ENCODE measurements around the gene ARHGEF38. TPM values are rescaled to one million over a fixed set of nuclear protein-coding genes. Genes with fewer than 3 reads are reported as not detected.
A peak's percentile ranks its signal among the peaks of the same experiment; 100 is the strongest.
"Not testable (repeated sequence)": the region's sequence is repeated elsewhere in the genome, so short reads cannot be mapped to it uniquely, and the experiment has no call there.

Gene ARHGEF38
- total RNA-seq, 1 donor from 2014 or later, result not detected

GRCh38 chr4:105683038-105683437, 130.6 kb downstream of the ARHGEF38 start:
- intact Hi-C loops (cut with DNase I), result no loop called here
- no peak for DNase-seq (ENCODE audit: low spot score)

- DNase-seq (ENCODE audit: low spot score), result no peak
- intact Hi-C loops (cut with DNase I), result no loop called here
These were observed 134.2 kb downstream of the ARHGEF38 start for GRCh38 chr4:105686571-105686970.

GRCh38 chr4:105694812-105695211, 142.4 kb downstream of the ARHGEF38 start:
- DNase-seq (ENCODE audit: low spot score); intact Hi-C loops (cut with DNase I): not testable (repeated sequence)

GRCh38 chr4:105695832-105696231, 143.4 kb downstream of the ARHGEF38 start:
- intact Hi-C loops (cut with DNase I); DNase-seq (ENCODE audit: low spot score): not testable (repeated sequence)

- DNase-seq (ENCODE audit: low spot score), result no peak
- intact Hi-C loops (cut with DNase I), result no loop called here
These were observed 146.2 kb downstream of the ARHGEF38 start for GRCh38 chr4:105698607-105699006.

GRCh38 chr4:105707782-105708180, 155.4 kb downstream of the ARHGEF38 start:
- intact Hi-C loops (cut with DNase I), result loop anchor here (5.0 to 10.0 kb wide), 3 partner anchors 495 to 1213 kb away; partner anchors contain the start of genes CXXC4 and TET2
- no peak for DNase-seq (ENCODE audit: low spot score)

GRCh38 chr4:105708181-105709080, 156.0 kb downstream of the ARHGEF38 start, which contains the start of the genes GSTCD and INTS12:
GSTCD (plus strand) TSS chr4:105708784; CDS start chr4:105717614, 8,830 bp downstream.
INTS12 (minus strand) TSS chr4:105708689; CDS start chr4:105700005, 8,684 bp downstream.
- intact Hi-C loops (cut with DNase I), result loop anchor here (5.0 to 10.0 kb wide), 3 partner anchors 494 to 1214 kb away; partner anchors contain the start of genes CXXC4 and TET2
- peak; percentile 95 for DNase-seq (ENCODE audit: low spot score)

GRCh38 chr4:105709081-105709450, 156.6 kb downstream of the ARHGEF38 start:
- intact Hi-C loops (cut with DNase I), result loop anchor here (5.0 to 10.0 kb wide), 3 partner anchors 493 to 1214 kb away; partner anchors contain the start of genes CXXC4 and TET2
- DNase-seq (ENCODE audit: low spot score), result no peak

- no peak for DNase-seq (ENCODE audit: low spot score)
These were observed 157.7 kb downstream of the ARHGEF38 start for GRCh38 chr4:105710012-105710600.

GRCh38 chr4:105710678-105711077, 158.3 kb downstream of the ARHGEF38 start:
- intact Hi-C loops (cut with DNase I), result no loop called here
- no peak for DNase-seq (ENCODE audit: low spot score)

More at GRCh38 chr4:105710012-105710600, 157.7 kb downstream of the ARHGEF38 start:
- intact Hi-C loops (cut with DNase I), result no loop called here

GRCh38 chr4:105712766-105713165, 160.3 kb downstream of the ARHGEF38 start:
- DNase-seq (ENCODE audit: low spot score), result no peak
- intact Hi-C loops (cut with DNase I), result no loop called here

GRCh38 chr4:105714071-105714521, 161.7 kb downstream of the ARHGEF38 start:
- intact Hi-C loops (cut with DNase I), result no loop called here
- DNase-seq (ENCODE audit: low spot score), result no peak

- no peak for DNase-seq (ENCODE audit: low spot score)
- intact Hi-C loops (cut with DNase I), result no loop called here
These were observed 162.5 kb downstream of the ARHGEF38 start for GRCh38 chr4:105714932-105715331.

GRCh38 chr4:105715692-105716278, 163.4 kb downstream of the ARHGEF38 start:
- no peak for DNase-seq (ENCODE audit: low spot score)
- intact Hi-C loops (cut with DNase I), result no loop called here

GRCh38 chr4:105719204-105719603, 166.8 kb downstream of the ARHGEF38 start:
- intact Hi-C loops (cut with DNase I), result no loop called here
- DNase-seq (ENCODE audit: low spot score), result no peak

GRCh38 chr4:105725623-105726022, 173.2 kb downstream of the ARHGEF38 start:
- intact Hi-C loops (cut with DNase I), result no loop called here
- DNase-seq (ENCODE audit: low spot score), result no peak

GRCh38 chr4:105729895-105730294, 177.5 kb downstream of the ARHGEF38 start:
- intact Hi-C loops (cut with DNase I); DNase-seq (ENCODE audit: low spot score): not testable (repeated sequence)
